Fibroblast of villous mesenchyme (primary cell): ENCODE results near the gene NPC1L1. TPM values are rescaled to one million over a fixed set of nuclear protein-coding genes. Genes with fewer than 3 reads are reported as not detected.
"Not testable (repeated sequence)": the region's sequence is repeated elsewhere in the genome, so short reads cannot be mapped to it uniquely, and the experiment has no call there.

Experiments
- DNase-seq: peaks from one replicate; pipeline ENCODE4 v3.0.0-alpha.2; 2010; ENCODE audit warnings: low read depth
- H3K4me3 ChIP-seq: 2 replicates; pipeline ENCODE4 v1.5.1; 2011; ENCODE audit warnings: low read depth, mild to moderate bottlenecking, low read length
- total RNA-seq: library from RNA; depleted of rRNA; stranded (reverse); fragments of >200 nt; gene quantifications from 2 replicates; pipeline ENCODE4 v1.2.3, GENCODE V29; 2012
- TF ChIP-seq, protein P1 (sequence below): IDR thresholded peaks from 2 replicates; pipeline ENCODE4 v1.5.1; 2012; ENCODE audit warnings: low read depth, mild to moderate bottlenecking, low read length; ENCODE audit not compliant: insufficient read depth

NPC1L1 gene
- total RNA-seq, 1 donor = not detected

DNA sequence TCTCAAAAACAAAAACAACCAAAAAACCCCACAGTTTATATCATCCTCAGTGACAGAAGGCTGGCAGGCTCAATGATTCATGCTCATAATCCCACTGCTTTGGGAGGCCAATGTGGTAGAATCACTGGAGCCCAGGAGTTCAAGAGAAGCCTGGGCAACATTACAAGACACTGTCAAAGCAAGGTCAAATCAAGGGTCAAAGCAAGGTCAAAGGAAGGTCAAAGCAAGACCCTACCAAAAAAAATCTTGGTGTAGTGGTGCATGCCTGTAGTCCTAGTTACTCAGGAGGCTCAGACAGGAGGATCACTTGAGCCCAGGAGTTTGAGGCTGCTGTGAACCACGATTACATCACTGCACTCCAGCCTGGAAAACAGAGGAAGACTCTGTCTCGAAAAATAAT lies 14.2 kb upstream of the NPC1L1 start:
- TF ChIP-seq, protein P1, sequence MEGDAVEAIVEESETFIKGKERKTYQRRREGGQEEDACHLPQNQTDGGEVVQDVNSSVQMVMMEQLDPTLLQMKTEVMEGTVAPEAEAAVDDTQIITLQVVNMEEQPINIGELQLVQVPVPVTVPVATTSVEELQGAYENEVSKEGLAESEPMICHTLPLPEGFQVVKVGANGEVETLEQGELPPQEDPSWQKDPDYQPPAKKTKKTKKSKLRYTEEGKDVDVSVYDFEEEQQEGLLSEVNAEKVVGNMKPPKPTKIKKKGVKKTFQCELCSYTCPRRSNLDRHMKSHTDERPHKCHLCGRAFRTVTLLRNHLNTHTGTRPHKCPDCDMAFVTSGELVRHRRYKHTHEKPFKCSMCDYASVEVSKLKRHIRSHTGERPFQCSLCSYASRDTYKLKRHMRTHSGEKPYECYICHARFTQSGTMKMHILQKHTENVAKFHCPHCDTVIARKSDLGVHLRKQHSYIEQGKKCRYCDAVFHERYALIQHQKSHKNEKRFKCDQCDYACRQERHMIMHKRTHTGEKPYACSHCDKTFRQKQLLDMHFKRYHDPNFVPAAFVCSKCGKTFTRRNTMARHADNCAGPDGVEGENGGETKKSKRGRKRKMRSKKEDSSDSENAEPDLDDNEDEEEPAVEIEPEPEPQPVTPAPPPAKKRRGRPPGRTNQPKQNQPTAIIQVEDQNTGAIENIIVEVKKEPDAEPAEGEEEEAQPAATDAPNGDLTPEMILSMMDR = no peak
- no peak overlapping the region for H3K4me3 ChIP-seq
- DNase-seq = no peak

DNA sequence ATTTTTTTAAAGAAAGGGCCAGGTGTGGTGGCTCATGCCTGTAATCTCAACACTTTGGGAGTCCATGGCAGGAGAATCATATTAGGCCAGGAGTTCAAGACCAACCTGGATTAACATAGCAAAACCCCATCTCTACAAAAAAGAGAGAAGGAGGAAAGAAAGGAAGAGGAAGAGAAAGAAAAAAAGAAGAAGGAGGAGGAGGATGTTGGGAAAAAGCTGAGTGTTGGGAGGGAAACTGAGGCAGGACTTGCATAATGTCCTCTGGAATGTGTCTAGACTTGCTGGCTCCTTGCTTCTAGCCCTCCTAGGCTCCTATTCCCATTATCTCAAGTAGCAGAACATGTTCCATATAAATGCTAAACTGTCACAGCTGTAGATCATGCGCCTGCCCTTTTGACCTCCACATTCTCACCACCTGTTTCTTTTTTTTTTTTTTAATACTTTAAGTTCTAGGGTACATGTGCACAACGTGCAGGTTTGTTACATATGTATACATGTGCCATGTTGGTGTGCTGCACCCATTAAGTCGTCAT lies 11.4 kb upstream of the NPC1L1 start:
- H3K4me3 ChIP-seq, DNase-seq: not testable (repeated sequence)

DNA sequence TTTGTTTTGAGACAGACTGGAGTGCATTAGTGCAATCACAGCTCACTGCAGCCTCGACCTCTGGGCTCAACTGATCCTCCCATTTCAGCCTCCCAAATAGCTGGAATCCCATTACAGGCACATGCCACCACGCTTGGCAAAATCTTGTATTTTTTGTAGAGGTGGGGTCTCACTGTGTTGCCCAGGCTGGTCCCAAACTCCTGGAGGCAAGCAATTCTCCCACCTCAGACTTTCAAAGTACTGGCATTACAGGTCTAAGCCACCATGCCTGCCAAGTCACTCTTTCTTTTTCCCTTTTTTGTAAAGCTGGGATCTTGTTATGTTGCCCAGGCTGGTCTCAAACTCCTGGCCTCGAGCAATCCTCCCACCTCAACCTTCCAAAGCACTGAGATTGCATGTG lies 8.3 kb upstream of the NPC1L1 start:
- H3K4me3 ChIP-seq = no peak overlapping the region
- DNase-seq = no peak
- TF ChIP-seq, protein P1 = no peak

DNA sequence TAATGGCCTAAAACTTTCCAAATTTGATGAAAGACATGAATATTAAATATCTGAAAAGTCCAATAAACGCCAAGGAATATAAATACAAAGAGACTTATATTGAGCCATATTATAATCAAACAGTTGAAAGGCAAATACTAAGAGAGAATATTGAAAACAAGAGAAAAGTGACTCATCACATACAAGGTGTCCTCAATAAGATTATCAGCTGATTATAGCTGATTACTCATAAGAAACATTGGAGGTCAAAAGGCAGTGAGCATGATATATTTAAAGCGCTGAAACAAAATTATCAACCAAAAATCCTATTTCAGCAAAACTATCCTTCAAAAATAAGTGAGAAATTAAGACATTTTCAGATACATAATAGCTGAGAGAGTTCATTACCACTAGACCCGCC lies 7.8 kb upstream of the NPC1L1 start:
- no peak for DNase-seq
- TF ChIP-seq, protein P1 = no peak
- no peak overlapping the region for H3K4me3 ChIP-seq

DNA sequence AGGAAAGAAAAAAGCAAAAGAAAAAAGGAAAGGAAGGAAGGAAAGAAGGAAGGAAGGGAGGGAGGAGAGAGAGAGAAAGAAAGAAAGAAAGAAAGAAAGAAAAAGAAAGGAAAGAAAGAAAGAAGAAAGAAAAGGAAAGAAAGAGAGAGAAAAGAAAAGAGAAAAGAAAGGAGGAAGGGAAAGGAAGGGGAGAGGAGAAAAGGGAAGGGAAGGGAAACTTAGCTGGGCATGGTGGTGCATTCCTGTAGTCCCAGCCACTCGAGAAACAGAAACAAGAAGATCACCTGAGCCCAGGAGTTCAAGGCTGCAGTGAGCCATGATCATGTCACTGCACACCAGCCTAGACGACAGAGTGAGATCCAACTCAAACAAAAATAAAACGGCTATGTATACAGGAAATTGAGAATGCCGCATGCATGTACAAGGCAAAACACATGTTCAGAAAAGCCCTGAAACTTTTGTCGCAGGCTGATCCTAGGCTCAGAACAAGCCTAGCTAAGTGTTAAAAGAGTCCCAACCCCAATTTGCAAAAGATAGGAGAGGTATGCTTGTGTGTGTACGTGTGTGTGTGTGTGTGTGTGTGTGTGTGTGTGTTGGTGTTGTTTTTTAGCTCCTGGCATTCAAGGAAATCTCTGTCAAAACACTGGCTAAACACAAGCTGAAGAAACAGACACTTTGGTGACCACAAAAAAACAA lies 6.6 kb upstream of the NPC1L1 start:
- peak; percentile 18 for DNase-seq
- no peak overlapping the region for H3K4me3 ChIP-seq
- TF ChIP-seq, protein P1 = no peak

DNA sequence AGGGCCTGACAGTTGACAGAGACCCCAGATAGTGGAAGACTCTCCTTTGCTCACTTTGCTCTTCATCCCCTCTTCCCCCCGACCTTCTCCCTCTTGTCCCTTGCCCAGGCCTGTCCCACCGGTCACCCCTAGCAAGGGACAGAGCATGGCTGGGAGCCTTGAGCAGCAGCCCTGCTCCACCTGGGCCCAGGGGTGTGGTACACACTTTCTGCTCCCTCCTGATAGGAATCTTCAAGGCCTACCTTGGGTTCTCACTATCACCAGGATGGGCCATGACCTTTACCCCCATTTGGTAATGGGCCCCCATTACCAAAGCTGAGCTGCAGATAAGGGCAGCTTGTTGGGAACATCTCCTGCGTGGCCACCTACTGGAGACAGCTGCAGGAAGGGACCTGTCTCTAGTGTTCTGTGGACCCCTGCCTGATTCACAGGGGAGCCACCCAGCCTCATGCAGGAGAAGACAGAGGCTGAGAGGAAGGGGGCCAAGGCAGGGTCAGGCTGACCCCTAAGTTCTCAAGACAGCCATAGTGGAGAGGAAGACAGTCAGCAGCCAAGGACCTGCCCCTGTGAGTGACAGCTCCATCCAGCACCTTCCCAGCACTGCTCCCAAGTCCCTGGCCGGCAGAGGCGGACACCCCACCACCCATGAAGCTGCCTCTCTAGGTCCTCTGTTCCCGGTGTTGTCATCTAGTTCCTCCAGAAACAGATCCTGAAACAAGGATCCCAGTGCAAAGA lies 913 bp upstream of the NPC1L1 start:
- no peak for DNase-seq

DNA sequence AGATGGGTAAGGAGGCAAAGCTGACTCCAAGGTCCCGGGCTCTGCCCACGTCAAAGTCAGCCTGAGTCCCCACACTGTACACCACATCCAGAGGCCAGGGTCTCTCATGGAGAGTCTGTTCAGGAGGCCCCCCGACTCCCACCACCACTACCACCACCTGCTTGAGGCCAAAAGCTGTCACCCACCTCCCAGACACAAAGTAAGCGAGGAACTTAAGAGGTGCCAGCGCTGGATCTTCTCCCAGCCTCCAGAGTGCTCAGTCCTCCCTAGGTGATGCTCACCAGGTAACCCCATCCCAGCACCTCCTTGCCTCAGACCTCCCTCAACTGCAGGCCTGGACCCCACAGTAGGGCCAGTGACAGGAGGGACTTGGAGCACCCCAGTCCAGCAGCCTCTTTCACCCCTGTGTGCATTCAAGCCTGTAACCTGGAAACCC lies 520 bp downstream of the NPC1L1 start:
- no peak for DNase-seq
- TF ChIP-seq, protein P1 = no peak
- no peak overlapping the region for H3K4me3 ChIP-seq

More for the DNA sequence above, 913 bp upstream of the NPC1L1 start:
- TF ChIP-seq, protein P1 = no peak
- H3K4me3 ChIP-seq = no peak overlapping the region
